NT2/D1 (cell line): ENCODE results near the gene AGGF1.

Experiments
- SUZ12 ChIP-seq: IDR thresholded peaks from 2 replicates; pipeline ENCODE4 v1.6.1; 2011; ENCODE audit not compliant: insufficient read length, insufficient read depth; ENCODE audit errors: extremely low read depth
- YY1 ChIP-seq: IDR thresholded peaks from 2 replicates; pipeline ENCODE4 v1.6.1; 2011; ENCODE audit not compliant: insufficient read length, insufficient read depth

DNA sequence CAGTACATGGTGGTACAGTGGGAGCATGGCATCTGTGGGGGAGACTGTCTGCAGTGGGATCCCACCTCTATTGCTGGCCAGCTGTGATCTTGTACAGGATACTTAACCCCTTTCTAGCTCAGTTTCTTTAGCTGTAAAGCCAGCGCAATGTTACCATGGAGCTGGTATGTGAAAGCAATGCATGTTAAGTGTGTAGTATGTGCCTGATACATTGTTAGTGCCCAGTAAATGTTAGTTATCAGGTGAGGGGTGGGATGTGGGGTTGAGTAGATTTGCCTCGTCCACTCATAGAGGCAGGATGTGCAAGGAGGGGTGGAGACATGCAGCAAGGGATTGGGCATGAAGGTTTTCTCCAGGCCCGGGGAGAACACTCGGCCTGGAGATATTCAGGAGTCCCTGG is 44.5 kb downstream of the AGGF1 start:
- TF ChIP-seq SUZ12 (no peak), YY1 (no peak)
